Left lung (tissue), 10 donors: ENCODE results near the gene SPI1. TPM values are rescaled to one million over a fixed set of nuclear protein-coding genes. Genes with fewer than 3 reads are reported as not detected.
"Not testable (repeated sequence)": the region's sequence is repeated elsewhere in the genome, so short reads cannot be mapped to it uniquely, and the experiment has no call there.

ENCODE experiments used
- ATAC-seq: fragments of 200-7000 bp; cut with Tn5 transposase; one replicate; pipeline ENCODE4 v1.9.1; 2020; ENCODE audit warnings: moderate library complexity
- DNase-seq, 4 donors: peaks; one replicate each; pipeline ENCODE4 v3.0.0-alpha.2; 2013 to 2020
- H3K27ac ChIP-seq, 2 donors: fragments of 200-600 bp; sonication (generic) in 1 of 2; one replicate each; pipeline versions ENCODE4 v1.5.0 to v1.8.0; 2020 to 2021
- H3K27me3 ChIP-seq, 2 donors: fragments of 200-600 bp; sonication (generic) in 1 of 2; one replicate each; pipeline versions ENCODE4 v1.5.0 to v1.8.0; 2020 to 2021
- H3K36me3 ChIP-seq, 2 donors: fragments of 200-600 bp; sonication (generic) in 1 of 2; one replicate each; pipeline versions ENCODE4 v1.5.0 to v1.8.0; 2020 to 2021
- H3K4me1 ChIP-seq, 2 donors: fragments of 200-600 bp; one replicate each; pipeline ENCODE4 v1.8.0; 2021
- H3K4me3 ChIP-seq, 2 donors: fragments of 200-600 bp; sonication (generic) in 1 of 2; one replicate each; pipeline versions ENCODE4 v1.5.0 to v1.8.0; 2020 to 2021; ENCODE audit warnings: mild to moderate bottlenecking in 1 of 2
- H3K9me3 ChIP-seq, 2 donors: fragments of 200-600 bp; sonication (generic) in 1 of 2; one replicate each; pipeline versions ENCODE4 v1.5.0 to v1.8.0; 2020 to 2021
- intact Hi-C, 2 donors: fragments of 100-400 bp; cut with DNase I; formaldehyde crosslinking; loops; one replicate each; pipeline versions ENCODE4 v1.11.2 to v1.14.2; 2022
- polyA plus RNA-seq, 6 donors: library from polyadenylated mRNA; unstranded; fragments of 120-200 nt; gene quantifications; one replicate each; pipeline ENCODE4 v1.2.1, GENCODE V29; 2013; ENCODE audit not compliant: insufficient read length in 6 of 6
- total RNA-seq, 2 donors: library from RNA; stranded (reverse); fragmentation: NEBNext Ultra II Directional; extraction: Animal tissue kit (Norgen Biotek cat#: 25700); gene quantifications; one replicate each; pipeline ENCODE4 v1.2.1, GENCODE V29; 2021
- TF ChIP-seq, protein P1 (sequence below), 2 donors: fragments of 200-600 bp; sonication (generic) in 1 of 2; IDR thresholded peaks; one replicate each; pipeline versions ENCODE4 v1.5.0 to v1.8.0; 2021; ENCODE audit warnings: antibody characterized with exemption in 2 of 2
- donor health status: DM: no; HTN: yes; CAD: no.
- donor health status: DM: no; HTN: no; CAD: no.

Gene SPI1
- total and polyA plus RNA-seq, 8 donors, result 4.9 to 194 (median 6.2) TPM

DNA sequence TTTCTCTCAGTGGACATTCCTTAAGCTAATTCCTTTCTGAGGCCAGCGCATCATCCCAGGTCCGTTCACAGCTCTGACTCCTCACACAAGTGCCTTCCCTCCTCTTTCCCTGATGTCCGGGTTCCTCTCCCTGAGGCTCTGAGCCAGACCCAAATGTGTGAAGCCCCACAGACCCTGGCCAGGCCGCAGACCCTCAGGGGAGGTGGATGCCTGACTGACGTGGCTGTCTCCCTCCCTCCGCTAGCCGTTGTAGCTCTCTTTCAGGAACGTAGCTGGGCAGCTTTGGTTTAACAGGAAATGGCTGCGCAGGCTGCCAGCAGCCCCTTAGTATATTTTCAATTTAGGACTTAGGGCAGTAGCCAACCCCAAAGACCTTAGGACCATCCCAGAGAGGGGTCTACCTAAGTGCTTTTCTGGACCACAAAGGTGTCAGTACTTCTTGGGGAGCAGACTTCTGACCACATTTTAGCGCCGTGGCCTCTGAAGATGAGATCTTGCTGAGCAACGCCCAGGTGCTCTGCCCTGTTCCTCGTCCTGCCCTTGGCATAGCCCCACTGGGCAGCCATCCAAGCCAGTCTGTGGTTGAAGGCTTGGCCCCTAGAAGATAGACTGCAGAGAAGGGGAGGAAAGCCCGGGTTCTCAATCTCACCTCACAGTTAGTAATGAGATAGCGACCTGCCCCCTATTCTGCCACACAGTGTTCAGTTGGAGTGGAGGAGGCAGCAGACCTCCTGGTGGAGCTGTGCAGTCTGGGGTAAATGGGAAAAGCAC is 52.9 kb downstream of the SPI1 start:
- H3K27me3 ChIP-seq, result no peaks in the 10 kb centered on the region
- DNase-seq (no peak), ATAC-seq (no peak)
- intact Hi-C loops, result no loop called here
- no peak overlapping the region for H3K4me3 ChIP-seq
- no peaks in the 10 kb centered on the region for H3K9me3 ChIP-seq
- H3K27ac ChIP-seq, result no peak overlapping the region
- TF ChIP-seq, protein P1, sequence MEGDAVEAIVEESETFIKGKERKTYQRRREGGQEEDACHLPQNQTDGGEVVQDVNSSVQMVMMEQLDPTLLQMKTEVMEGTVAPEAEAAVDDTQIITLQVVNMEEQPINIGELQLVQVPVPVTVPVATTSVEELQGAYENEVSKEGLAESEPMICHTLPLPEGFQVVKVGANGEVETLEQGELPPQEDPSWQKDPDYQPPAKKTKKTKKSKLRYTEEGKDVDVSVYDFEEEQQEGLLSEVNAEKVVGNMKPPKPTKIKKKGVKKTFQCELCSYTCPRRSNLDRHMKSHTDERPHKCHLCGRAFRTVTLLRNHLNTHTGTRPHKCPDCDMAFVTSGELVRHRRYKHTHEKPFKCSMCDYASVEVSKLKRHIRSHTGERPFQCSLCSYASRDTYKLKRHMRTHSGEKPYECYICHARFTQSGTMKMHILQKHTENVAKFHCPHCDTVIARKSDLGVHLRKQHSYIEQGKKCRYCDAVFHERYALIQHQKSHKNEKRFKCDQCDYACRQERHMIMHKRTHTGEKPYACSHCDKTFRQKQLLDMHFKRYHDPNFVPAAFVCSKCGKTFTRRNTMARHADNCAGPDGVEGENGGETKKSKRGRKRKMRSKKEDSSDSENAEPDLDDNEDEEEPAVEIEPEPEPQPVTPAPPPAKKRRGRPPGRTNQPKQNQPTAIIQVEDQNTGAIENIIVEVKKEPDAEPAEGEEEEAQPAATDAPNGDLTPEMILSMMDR (IDR thresholded peaks at IDR 0.05), result no peak
- H3K4me1 ChIP-seq, result peaks cover 0 to 5% of the 10 kb centered on the region in 2 donors
- H3K36me3 ChIP-seq, result no peaks in the 10 kb centered on the region

DNA sequence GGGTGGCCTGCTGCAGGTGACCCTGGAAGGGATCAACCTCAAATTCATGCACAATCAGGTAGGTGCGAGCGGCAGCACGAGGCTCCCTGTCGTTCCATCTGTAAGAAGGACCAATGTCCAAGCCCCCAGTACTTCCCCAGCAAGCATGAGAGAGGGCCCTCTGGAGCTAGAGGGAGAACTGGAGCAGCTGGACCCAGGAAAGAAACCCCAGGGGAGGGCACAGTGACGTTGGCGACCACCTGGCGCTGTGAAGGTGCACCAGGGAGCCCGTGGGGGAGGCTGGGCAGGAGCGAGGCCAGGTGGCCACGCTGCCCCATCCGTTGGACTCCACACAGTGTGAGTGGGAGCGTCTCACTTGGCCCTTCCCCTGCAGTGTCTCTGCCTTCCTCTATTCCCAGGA is 53.8 kb downstream of the SPI1 start:
- TF ChIP-seq, protein P1 (IDR thresholded peaks at IDR 0.05), result no peak
- H3K9me3 ChIP-seq, result no peaks in the 10 kb centered on the region
- intact Hi-C loops, result no loop called here
- no peak overlapping the region for H3K4me3 ChIP-seq
- H3K27ac ChIP-seq, result no peak overlapping the region
- no peak for DNase-seq
- no peak for ATAC-seq
- peaks cover 0 to 8% of the 10 kb centered on the region in 2 donors for H3K36me3 ChIP-seq
- peaks cover 0 to 2% of the 10 kb centered on the region in 2 donors for H3K4me1 ChIP-seq
- no peaks in the 10 kb centered on the region for H3K27me3 ChIP-seq

DNA sequence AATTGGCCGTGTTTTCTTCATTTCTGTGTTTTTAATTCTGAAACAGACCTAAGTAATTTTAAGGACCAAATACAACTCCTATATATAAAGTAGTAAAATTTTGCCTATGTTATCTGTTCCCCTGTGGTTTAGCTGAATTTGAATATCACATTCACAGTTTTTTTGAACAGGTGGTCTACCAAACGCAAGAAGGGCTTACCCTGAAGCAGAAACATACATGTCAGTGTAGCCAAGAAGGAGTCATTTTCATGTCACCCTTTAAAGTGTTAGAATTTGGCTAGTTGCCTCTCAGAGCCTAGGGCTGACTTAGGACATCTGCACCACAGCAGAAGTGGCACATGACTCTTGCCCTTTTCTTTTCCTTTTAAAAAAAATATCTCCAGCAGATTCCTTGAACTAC is 60.2 kb downstream of the SPI1 start:
- no peaks in the 10 kb centered on the region for H3K9me3 ChIP-seq
- no peaks in the 10 kb centered on the region for H3K4me1 ChIP-seq
- H3K4me3 ChIP-seq, result no peak overlapping the region
- no peak for DNase-seq
- ATAC-seq, result no peak
- no peaks in the 10 kb centered on the region for H3K27me3 ChIP-seq
- H3K36me3 ChIP-seq, result peaks cover 0 to 70% of the 10 kb centered on the region in 2 donors
- H3K27ac ChIP-seq, result no peak overlapping the region
- TF ChIP-seq, protein P1 (IDR thresholded peaks at IDR 0.05), result no peak
- intact Hi-C loops, result no loop called here

DNA sequence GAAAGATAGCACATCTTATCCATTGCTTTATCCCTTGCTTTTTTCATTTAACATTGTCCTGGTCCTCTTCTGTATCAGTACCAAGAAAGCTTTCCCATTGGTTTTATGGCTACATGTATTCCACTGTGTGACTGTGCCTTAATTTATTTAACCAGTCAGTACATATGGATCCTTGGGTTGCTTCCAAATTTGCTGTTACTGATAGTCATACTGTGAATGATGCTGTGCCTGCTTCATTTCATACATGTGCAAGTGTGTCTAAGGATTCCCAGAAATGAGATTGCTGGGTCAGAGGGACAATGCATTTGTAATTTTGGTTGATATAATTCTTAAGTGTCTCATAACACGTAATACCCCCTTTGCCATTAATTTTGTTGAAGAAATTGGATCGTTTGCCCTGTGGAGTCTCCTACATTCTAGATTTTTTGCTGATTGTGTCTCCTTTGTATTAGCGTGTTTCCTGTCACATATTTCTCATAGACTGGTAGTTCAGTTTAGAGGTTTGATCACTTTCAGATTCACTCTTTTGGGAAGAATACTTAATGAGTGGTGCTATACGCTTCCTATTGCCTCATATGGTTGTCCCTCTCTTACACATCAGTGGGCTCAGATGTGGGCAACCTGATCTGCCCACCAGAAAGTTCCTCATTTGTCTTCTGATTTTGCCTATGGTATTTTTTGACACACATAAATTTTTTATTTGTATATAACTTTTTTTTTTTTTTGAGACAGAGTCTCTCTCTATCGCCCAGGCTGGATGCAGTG is 61.1 kb downstream of the SPI1 start:
- ATAC-seq, result no peak
- no peak overlapping the region for H3K4me3 ChIP-seq
- no peaks in the 10 kb centered on the region for H3K4me1 ChIP-seq
- no peaks in the 10 kb centered on the region for H3K9me3 ChIP-seq
- no peaks in the 10 kb centered on the region for H3K27me3 ChIP-seq
- no peak for DNase-seq
- intact Hi-C loops, result no loop called here
- peaks cover 0 to 79% of the 10 kb centered on the region in 2 donors for H3K36me3 ChIP-seq
- no peak overlapping the region for H3K27ac ChIP-seq
- TF ChIP-seq, protein P1 (IDR thresholded peaks at IDR 0.05), result no peak

DNA sequence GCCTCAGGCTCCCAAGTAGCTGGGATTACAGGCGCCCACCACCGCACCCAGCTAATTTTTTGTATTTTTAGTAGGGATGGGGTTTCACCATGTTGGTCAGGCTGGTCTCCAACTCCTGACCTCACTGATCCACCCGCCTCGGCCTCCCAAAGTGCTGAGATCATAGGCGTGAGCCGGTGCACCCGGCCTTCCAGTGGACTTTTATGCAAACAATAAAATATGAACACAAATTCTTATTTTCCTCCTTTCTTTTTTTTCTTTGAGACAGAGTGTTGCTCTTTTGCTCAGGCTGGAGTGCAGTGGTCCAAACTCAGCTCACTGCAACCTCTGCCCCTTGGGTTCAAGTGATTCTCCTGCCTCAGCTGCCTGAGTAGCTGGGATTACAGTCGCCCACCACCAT is 61.8 kb downstream of the SPI1 start:
- H3K9me3 ChIP-seq, DNase-seq, H3K27me3 ChIP-seq, H3K4me1 ChIP-seq, intact Hi-C loops, H3K27ac ChIP-seq, H3K4me3 ChIP-seq, ATAC-seq: not testable (repeated sequence)
- peaks cover 0 to 87% of the 10 kb centered on the region in 2 donors for H3K36me3 ChIP-seq
